HEK293 (cell line): ENCODE results near the gene GREB1L.

Source experiments
- CTCF ChIA-PET: fragments of 350-600 bp; formaldehyde crosslinking; extraction: SDS; loops from one replicate; lab custom pipeline; 2021; ENCODE audit warnings: antibody characterized with exemption; lab: Yijun Ruan, JAX
- POLR2A ChIA-PET: fragments of 300-600 bp; formaldehyde crosslinking; extraction: SDS; loops from one replicate; lab custom pipeline; 2020; ENCODE audit warnings: antibody characterized with exemption, inconsistent platforms; lab: Yijun Ruan, JAX
- H3K27ac ChIP-seq: fragments of 200-500 bp; sonication (Bioruptor generic); 2 replicates; pipeline ENCODE4 v1.5.1; 2014; ENCODE audit warnings: low read depth, low read length, control low read depth, inconsistent platforms; ENCODE audit errors: extremely low read depth
- H3K36me3 ChIP-seq, 2 experiments: fragments of 200-500 bp in 1 of 2; sonication (Bioruptor generic) in 1 of 2; 1 replicate in 1 of 2; 2 replicates in 1 of 2; pipeline ENCODE4 v1.5.1; 2014 to 2017; ENCODE audit warnings: inconsistent platforms in 2 of 2, low read length in 2 of 2; ENCODE audit not compliant: control insufficient read depth in 2 of 2, insufficient read depth in 1 of 2
- H3K4me1 ChIP-seq: fragments of 200-500 bp; sonication (Bioruptor generic); 2 replicates; pipeline ENCODE4 v1.5.1; 2014; ENCODE audit warnings: mild to moderate bottlenecking, low read length, inconsistent platforms; ENCODE audit not compliant: control insufficient read depth, insufficient read depth
- H3K4me3 ChIP-seq: 2 replicates; pipeline ENCODE4 v1.5.1; 2011; ENCODE audit warnings: low read depth, mild to moderate bottlenecking, control low read depth, low read length, moderate library complexity
- H3K9me3 ChIP-seq: fragments of 200-500 bp; sonication (Bioruptor generic); 2 replicates; pipeline ENCODE4 v1.5.1; 2014; ENCODE audit warnings: low read depth, low read length, inconsistent platforms; ENCODE audit not compliant: control insufficient read depth, insufficient read depth
- GLIS1 ChIP-seq: fragments of 450-650 bp; formaldehyde crosslinking; IDR thresholded peaks from 2 replicates; pipeline ENCODE4 v1.5.1; 2016; ENCODE audit warnings: missing biosample characterization, missing genetic modification characterization
- HIC1 ChIP-seq: fragments of 450-650 bp; formaldehyde crosslinking; IDR thresholded peaks from 2 replicates; pipeline ENCODE4 v1.5.1; 2016; ENCODE audit warnings: missing biosample characterization, missing genetic modification characterization
- HOXC10 ChIP-seq: sonication (generic); formaldehyde crosslinking; IDR thresholded peaks from 2 replicates; pipeline ENCODE4 v1.8.1; 2023; ENCODE audit warnings: mild to moderate bottlenecking, missing genetic modification reagents
- MYNN ChIP-seq: fragments of 450-650 bp; formaldehyde crosslinking; IDR thresholded peaks from 2 replicates; pipeline ENCODE4 v1.5.1; 2016; ENCODE audit warnings: missing biosample characterization, missing genetic modification characterization, borderline replicate concordance
- PATZ1 ChIP-seq: fragments of 450-650 bp; formaldehyde crosslinking; IDR thresholded peaks from 2 replicates; pipeline ENCODE4 v1.5.1; 2016; ENCODE audit warnings: missing biosample characterization, missing genetic modification characterization
- SALL2 ChIP-seq: fragments of 450-650 bp; formaldehyde crosslinking; IDR thresholded peaks from 2 replicates; pipeline ENCODE4 v1.5.0; 2017; ENCODE audit warnings: missing biosample characterization, mild to moderate bottlenecking, missing genetic modification characterization, borderline replicate concordance
- SP2 ChIP-seq: fragments of 450-650 bp; formaldehyde crosslinking; IDR thresholded peaks from 2 replicates; pipeline ENCODE4 v1.5.1; 2016; ENCODE audit warnings: missing biosample characterization, missing genetic modification characterization
- ZBTB17 ChIP-seq: fragments of 450-650 bp; formaldehyde crosslinking; IDR thresholded peaks from 2 replicates; pipeline ENCODE4 v1.5.1; 2016; ENCODE audit warnings: missing biosample characterization, missing genetic modification characterization
- ZBTB7A ChIP-seq: fragments of 450-650 bp; formaldehyde crosslinking; IDR thresholded peaks from 2 replicates; pipeline ENCODE4 v1.5.1; 2016; ENCODE audit warnings: low read depth, missing biosample characterization, missing genetic modification characterization
- ZNF19 ChIP-seq: fragments of 450-650 bp; formaldehyde crosslinking; IDR thresholded peaks from 2 replicates; pipeline ENCODE4; 2016; ENCODE audit warnings: missing biosample characterization, missing genetic modification characterization, low read depth
- ZNF266 ChIP-seq: fragments of 450-650 bp; formaldehyde crosslinking; IDR thresholded peaks from 2 replicates; pipeline ENCODE4 v1.5.1; 2016; ENCODE audit warnings: missing biosample characterization, missing genetic modification characterization, low read depth
- ZNF311 ChIP-seq: fragments of 450-650 bp; formaldehyde crosslinking; IDR thresholded peaks from 2 replicates; pipeline ENCODE4 v1.5.1; 2017; ENCODE audit warnings: missing biosample characterization, missing genetic modification characterization, borderline replicate concordance
- ZNF366 ChIP-seq: fragments of 450-650 bp; formaldehyde crosslinking; conservative IDR thresholded peaks from 2 replicates; pipeline ENCODE4 v1.5.1; 2016; ENCODE audit warnings: missing biosample characterization, missing genetic modification characterization
- ZNF449 ChIP-seq: fragments of 450-650 bp; formaldehyde crosslinking; IDR thresholded peaks from 2 replicates; pipeline ENCODE4 v1.5.1; 2017; ENCODE audit warnings: missing biosample characterization, mild to moderate bottlenecking, missing genetic modification characterization, moderate library complexity
- ZNF549 ChIP-seq: fragments of 450-650 bp; IDR thresholded peaks from 2 replicates; pipeline ENCODE4 v1.5.1; 2018; ENCODE audit warnings: missing biosample characterization, missing genetic modification characterization, mild to moderate bottlenecking, inconsistent platforms, moderate library complexity
- ZNF600 ChIP-seq: fragments of 450-650 bp; formaldehyde crosslinking; IDR thresholded peaks from 2 replicates; pipeline ENCODE4 v1.5.1; 2016; ENCODE audit warnings: missing biosample characterization, missing genetic modification characterization
- ZNF629 ChIP-seq: fragments of 450-650 bp; formaldehyde crosslinking; IDR thresholded peaks from 2 replicates; pipeline ENCODE4 v1.5.1; 2017; ENCODE audit warnings: missing biosample characterization, missing genetic modification characterization
- ZNF670 ChIP-seq: fragments of 450-650 bp; formaldehyde crosslinking; IDR thresholded peaks from 2 replicates; pipeline ENCODE4 v1.5.1; 2016; ENCODE audit warnings: missing biosample characterization, missing genetic modification characterization, low read depth
- ZNF776 ChIP-seq: fragments of 450-650 bp; formaldehyde crosslinking; IDR thresholded peaks from 2 replicates; pipeline ENCODE4 v1.5.0; 2017; ENCODE audit warnings: missing biosample characterization, missing genetic modification characterization, borderline replicate concordance
- TF ChIP-seq, protein P1 (sequence below): fragments of 450-650 bp; formaldehyde crosslinking; IDR thresholded peaks from 2 replicates; pipeline ENCODE4; 2016; ENCODE audit warnings: missing biosample characterization, missing genetic modification characterization
- TF ChIP-seq, protein P2 (sequence below): fragments of 450-650 bp; formaldehyde crosslinking; IDR thresholded peaks from 2 replicates; pipeline ENCODE4 v1.5.0; 2017; ENCODE audit warnings: missing biosample characterization, missing genetic modification characterization, borderline replicate concordance

The GREB1L gene

DNA sequence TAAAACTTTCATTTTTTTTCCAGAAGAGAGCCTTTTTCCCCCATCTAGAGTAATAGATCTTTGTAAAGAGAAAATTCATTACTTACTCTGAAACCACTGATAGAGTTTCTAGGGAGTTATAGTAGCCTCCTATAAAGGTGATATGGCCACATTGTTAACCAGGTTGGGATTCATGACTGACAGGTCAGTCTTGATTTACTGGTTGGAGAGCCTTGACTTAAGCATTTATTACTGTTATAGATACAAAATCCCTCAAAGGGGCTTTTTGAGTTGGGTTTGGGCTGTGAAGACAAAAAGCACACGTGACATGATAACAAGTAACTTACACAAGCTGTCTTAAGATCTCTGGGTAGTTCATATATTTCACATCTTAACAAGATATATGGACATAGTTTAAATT is 141.0 kb downstream of the GREB1L start:
- POLR2A ChIA-PET: no interaction called here
- TF ChIP-seq HIC1 (tag by site-specific recombination) (no peak), ZBTB17 (tag by site-specific recombination) (no peak), PATZ1 (tag by site-specific recombination) (no peak), MYNN (tag by site-specific recombination) (no peak), ZNF366 (tag by site-specific recombination) (no peak), ZNF776 (tag by site-specific recombination) (no peak)
- TF ChIP-seq, protein P1, sequence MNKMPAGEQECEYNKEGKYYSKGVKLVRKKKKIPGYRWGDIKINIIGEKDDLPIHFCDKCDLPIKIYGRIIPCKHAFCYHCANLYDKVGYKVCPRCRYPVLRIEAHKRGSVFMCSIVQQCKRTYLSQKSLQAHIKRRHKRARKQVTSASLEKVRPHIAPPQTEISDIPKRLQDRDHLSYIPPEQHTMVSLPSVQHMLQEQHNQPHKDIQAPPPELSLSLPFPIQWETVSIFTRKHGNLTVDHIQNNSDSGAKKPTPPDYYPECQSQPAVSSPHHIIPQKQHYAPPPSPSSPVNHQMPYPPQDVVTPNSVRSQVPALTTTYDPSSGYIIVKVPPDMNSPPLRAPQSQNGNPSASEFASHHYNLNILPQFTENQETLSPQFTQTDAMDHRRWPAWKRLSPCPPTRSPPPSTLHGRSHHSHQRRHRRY (tag by site-specific recombination): no peak
- H3K9me3 ChIP-seq: no peaks in the 10 kb centered on the region

GRCh38 chr18:21386523-21387240 is 144.7 kb downstream of the GREB1L start:
- H3K9me3 ChIP-seq: no peaks in the 10 kb centered on the region
- ChIA-PET POLR2A (interaction anchor here (0.9 kb wide), 1 partner anchor 214 kb away, joined by 4 read pairs; the partner anchor contains the start of gene ESCO1), CTCF (interaction anchor here (0.8 kb wide), 1 partner anchor 58 kb away, joined by 3 read pairs; no protein-coding TSS in a partner anchor)
- TF ChIP-seq, protein P1 (tag by site-specific recombination): no peak
- TF ChIP-seq SP2 (tag by site-specific recombination): no peak
- no peak for TF ChIP-seq ZNF549 (tag by site-specific recombination)
- TF ChIP-seq ZNF629 (tag by site-specific recombination): no peak
- TF ChIP-seq, protein P2, sequence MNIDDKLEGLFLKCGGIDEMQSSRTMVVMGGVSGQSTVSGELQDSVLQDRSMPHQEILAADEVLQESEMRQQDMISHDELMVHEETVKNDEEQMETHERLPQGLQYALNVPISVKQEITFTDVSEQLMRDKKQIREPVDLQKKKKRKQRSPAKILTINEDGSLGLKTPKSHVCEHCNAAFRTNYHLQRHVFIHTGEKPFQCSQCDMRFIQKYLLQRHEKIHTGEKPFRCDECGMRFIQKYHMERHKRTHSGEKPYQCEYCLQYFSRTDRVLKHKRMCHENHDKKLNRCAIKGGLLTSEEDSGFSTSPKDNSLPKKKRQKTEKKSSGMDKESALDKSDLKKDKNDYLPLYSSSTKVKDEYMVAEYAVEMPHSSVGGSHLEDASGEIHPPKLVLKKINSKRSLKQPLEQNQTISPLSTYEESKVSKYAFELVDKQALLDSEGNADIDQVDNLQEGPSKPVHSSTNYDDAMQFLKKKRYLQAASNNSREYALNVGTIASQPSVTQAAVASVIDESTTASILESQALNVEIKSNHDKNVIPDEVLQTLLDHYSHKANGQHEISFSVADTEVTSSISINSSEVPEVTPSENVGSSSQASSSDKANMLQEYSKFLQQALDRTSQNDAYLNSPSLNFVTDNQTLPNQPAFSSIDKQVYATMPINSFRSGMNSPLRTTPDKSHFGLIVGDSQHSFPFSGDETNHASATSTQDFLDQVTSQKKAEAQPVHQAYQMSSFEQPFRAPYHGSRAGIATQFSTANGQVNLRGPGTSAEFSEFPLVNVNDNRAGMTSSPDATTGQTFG: no peak
- TF ChIP-seq ZNF449 (tag by site-specific recombination): no peak
- no peak for TF ChIP-seq GLIS1 (tag by site-specific recombination)
- TF ChIP-seq ZNF19 (tag by site-specific recombination): no peak
- TF ChIP-seq ZBTB7A (tag by site-specific recombination): no peak
- TF ChIP-seq ZNF670 (tag by site-specific recombination): no peak
- no peak for TF ChIP-seq ZNF311 (tag by site-specific recombination)
- no peak for TF ChIP-seq ZNF266
- TF ChIP-seq HOXC10 (CRISPR knock-in tag): no peak
- no peak for TF ChIP-seq ZNF600
- no peak for TF ChIP-seq SALL2 (tag by site-specific recombination)
- H3K4me1 ChIP-seq: peaks cover 6% of the 10 kb centered on the region; the same call in 1 of the 2 replicates
- H3K36me3 ChIP-seq: peaks cover 7 to 8% of the 10 kb centered on the region in 2 experiments
- no peak overlapping the region for H3K4me3 ChIP-seq
- no peak overlapping the region for H3K27ac ChIP-seq

More for the DNA sequence above, 141.0 kb downstream of the GREB1L start:
- CTCF ChIA-PET: interaction anchor here (0.6 kb wide), 1 partner anchor 156 kb away, joined by 3 read pairs; no protein-coding TSS in a partner anchor
- no peaks in the 10 kb centered on the region for H3K4me1 ChIP-seq
- H3K27ac ChIP-seq: no peak overlapping the region
- peaks cover 7 to 8% of the 10 kb centered on the region in 2 experiments for H3K36me3 ChIP-seq
- no peak overlapping the region for H3K4me3 ChIP-seq
